Endodermal cell (in vitro differentiated cells): ENCODE data around the gene TSSC4. TPM values are rescaled to one million over a fixed set of nuclear protein-coding genes. Genes with fewer than 3 reads are reported as not detected.
A peak's percentile ranks its signal among the peaks of the same experiment; 100 is the strongest.

ENCODE experiments used
- DNase-seq: peaks from one replicate; pipeline ENCODE4 v3.0.0-alpha.2; 2017
- H3K27ac ChIP-seq: 2 replicates; pipeline ENCODE4 v1.5.1; 2013; ENCODE audit warnings: mild to moderate bottlenecking, low read depth, low read length, moderate library complexity
- H3K27me3 ChIP-seq: 2 replicates; pipeline ENCODE4 v1.6.1; 2013; ENCODE audit warnings: mild to moderate bottlenecking, low read length, moderate library complexity; ENCODE audit not compliant: insufficient read depth, control insufficient read depth, poor library complexity, severe bottlenecking
- H3K36me3 ChIP-seq: 2 replicates; pipeline ENCODE4 v1.7.0; 2013; ENCODE audit warnings: mild to moderate bottlenecking, low read length, moderate library complexity; ENCODE audit not compliant: control insufficient read depth, insufficient read depth
- H3K4me1 ChIP-seq: one replicate; pipeline ENCODE4 v1.7.0; 2013; ENCODE audit warnings: low read length; ENCODE audit not compliant: control insufficient read depth, insufficient read depth
- H3K4me3 ChIP-seq: 2 replicates; pipeline ENCODE4 v1.5.1; 2013; ENCODE audit warnings: mild to moderate bottlenecking, low read length, moderate library complexity
- H3K9ac ChIP-seq: 2 replicates; pipeline ENCODE4 v1.6.1; 2013; ENCODE audit warnings: mild to moderate bottlenecking, low read length, moderate library complexity; ENCODE audit not compliant: poor library complexity, severe bottlenecking; ENCODE audit errors: extremely low read depth
- H3K9me3 ChIP-seq: 2 replicates; pipeline ENCODE4 v1.6.1; 2013; ENCODE audit warnings: mild to moderate bottlenecking, low read length, moderate library complexity; ENCODE audit not compliant: control insufficient read depth
- H3K27ac Mint-ChIP-seq: 2 replicates; pipeline ENCODE4 v1.8.0; 2020; ENCODE audit warnings: mixed read lengths
- H3K27me3 Mint-ChIP-seq: 2 replicates; pipeline ENCODE4 v1.8.0; 2021; ENCODE audit warnings: mild to moderate bottlenecking, mixed read lengths; ENCODE audit not compliant: insufficient read depth
- H3K36me3 Mint-ChIP-seq: 2 replicates; pipeline ENCODE4 v1.8.0; 2020; ENCODE audit warnings: low read depth, mixed read lengths
- H3K4me1 Mint-ChIP-seq: 2 replicates; pipeline ENCODE4 v1.8.0; 2020; ENCODE audit warnings: mixed read lengths
- H3K4me3 Mint-ChIP-seq: 2 replicates; pipeline ENCODE4 v1.8.0; 2020; ENCODE audit warnings: mild to moderate bottlenecking, moderate library complexity, mixed read lengths
- H3K9me3 Mint-ChIP-seq: 2 replicates; pipeline ENCODE4 v1.8.0; 2020; ENCODE audit warnings: mild to moderate bottlenecking, mixed read lengths
- CTCF ChIP-seq: fragments of 200-600 bp; sonication (generic); conservative IDR thresholded peaks from 2 replicates; pipeline ENCODE4 v1.5.0; 2021; ENCODE audit warnings: antibody characterized with exemption, mild to moderate bottlenecking
- WGBS, 2 experiments: methylation state at CpG; one replicate each; pipeline versions ENCODE4 v1.1.5 to v1.1.7; 2013; ENCODE audit warnings: missing lambda C conversion rate in 2 of 2, mixed read lengths in 1 of 2; ENCODE audit not compliant: insufficient coverage in 1 of 2, insufficient read length in 1 of 2; 5-methylcytosine and 5-hydroxymethylcytosine counted together
- total RNA-seq, 2 donors: library from RNA; stranded (reverse); fragmentation: NEBNext Ultra II Directional in 1 of 2; extraction: Animal tissue kit (Norgen Biotek cat#: 25700) in 1 of 2; gene quantifications; 2 replicates in 1 of 2; 3 replicates in 1 of 2; pipeline ENCODE4 v1.2.1, GENCODE V29; 2021

TSSC4 gene
- total RNA-seq, 2 donors from 2014 or later: 47.2 to 51.1 TPM

GRCh38 chr11:2375964-2376551 lies 24.5 kb upstream of the TSSC4 start:
- Histone ChIP-seq H3K4me3 (no peak overlapping the region), H3K27me3 (no peaks in the 10 kb centered on the region), H3K9ac (no peak overlapping the region), H3K4me1 (no peaks in the 10 kb centered on the region), H3K9me3 (no peaks in the 10 kb centered on the region), H3K36me3 (no peaks in the 10 kb centered on the region), H3K27ac (no peak overlapping the region)
- H3K27me3 Mint-ChIP-seq: peaks cover 2% of the 10 kb centered on the region
- no peak overlapping the region for H3K27ac Mint-ChIP-seq
- no peaks in the 10 kb centered on the region for H3K9me3 Mint-ChIP-seq
- TF ChIP-seq CTCF: no peak
- peaks cover 4% of the 10 kb centered on the region for H3K36me3 Mint-ChIP-seq
- no peak for DNase-seq
- 93 to 96% methylated on average over 12 to 16 of the region's 16 CpGs for WGBS, 2 experiments
- H3K4me1 Mint-ChIP-seq: peaks cover 10% of the 10 kb centered on the region
- peak overlapping the region; percentile 87 for H3K4me3 Mint-ChIP-seq

GRCh38 chr11:2376751-2377451 lies 23.6 kb upstream of the TSSC4 start, which contains the start of gene CD81:
Gene CD81, plus strand, starts transcription at chr11:2377310. Its CDS starts 240 bp downstream, at chr11:2377550.
- Mint-ChIP-seq H3K4me1 (peaks cover 13% of the 10 kb centered on the region), H3K27ac (peak within 1 kb of the TSS; percentile 90), H3K4me3 (peak within 1 kb of the TSS; percentile 87), H3K36me3 (peaks cover 6% of the 10 kb centered on the region), H3K9me3 (no peaks in the 10 kb centered on the region), H3K27me3 (peaks cover 2% of the 10 kb centered on the region)
- 8 to 100% methylated on average over 1 to 55 of the region's 65 CpGs for whole genome bisulfite sequencing, 2 experiments
- H3K4me3 ChIP-seq: peak within 1 kb of the TSS; percentile 96
- H3K36me3 ChIP-seq: no peaks in the 10 kb centered on the region
- peak; percentile 88 for DNase-seq
- no peaks in the 10 kb centered on the region for H3K4me1 ChIP-seq
- peak within 1 kb of the TSS; percentile 49 for H3K27ac ChIP-seq
- H3K27me3 ChIP-seq: no peaks in the 10 kb centered on the region
- no peaks in the 10 kb centered on the region for H3K9me3 ChIP-seq
- TF ChIP-seq CTCF: no peak
- peak within 1 kb of the TSS; percentile 88 for H3K9ac ChIP-seq

GRCh38 chr11:2377511-2378443 lies 22.8 kb upstream of the TSSC4 start:
- WGBS, 2 experiments: 0% methylated on average over 6 to 88 of the region's 88 CpGs
- Mint-ChIP-seq H3K4me1 (peaks cover 13% of the 10 kb centered on the region), H3K4me3 (peak overlapping the region; percentile 87)

More at GRCh38 chr11:2377511-2378443, 22.8 kb upstream of the TSSC4 start:
- Mint-ChIP-seq H3K27me3 (peaks cover 2% of the 10 kb centered on the region), H3K9me3 (no peaks in the 10 kb centered on the region), H3K27ac (peak overlapping the region; percentile 90), H3K36me3 (peaks cover 6% of the 10 kb centered on the region)
- Histone ChIP-seq H3K36me3 (no peaks in the 10 kb centered on the region), H3K4me3 (peak overlapping the region; percentile 96), H3K27me3 (no peaks in the 10 kb centered on the region), H3K27ac (peak overlapping the region; percentile 49), H3K4me1 (no peaks in the 10 kb centered on the region), H3K9ac (peak overlapping the region; percentile 88), H3K9me3 (no peaks in the 10 kb centered on the region)
- peak; percentile 75 for DNase-seq
- TF ChIP-seq CTCF: no peak
